Stomach (tissue), 4 donors: Measurements from ENCODE around the gene SRPK3.

ENCODE experiments used
- EP300 ChIP-seq: sonication (generic); formaldehyde crosslinking; IDR thresholded peaks from one replicate; pipeline ENCODE4 v1.6.1; 2017; ENCODE audit warnings: antibody characterized with exemption
- POLR2A ChIP-seq, 4 donors: fragments of 450-650 bp; IDR thresholded peaks; one replicate each; pipeline ENCODE4 v1.6.1; 2016; ENCODE audit warnings: antibody characterized with exemption in 4 of 4, control low read depth in 2 of 4, mild to moderate bottlenecking in 1 of 4, moderate library complexity in 1 of 4
- TF ChIP-seq, protein P1 (sequence below), 7 experiments: fragments of 450-650 bp in 4 of 7; fragments of 200-600 bp in 3 of 7; sonication (generic) in 3 of 7; IDR thresholded peaks; one replicate each; pipeline ENCODE4 v1.5.1; 2016 to 2019; ENCODE audit warnings: antibody characterized with exemption in 7 of 7, control low read depth in 2 of 7, mild to moderate bottlenecking in 1 of 7

DNA sequence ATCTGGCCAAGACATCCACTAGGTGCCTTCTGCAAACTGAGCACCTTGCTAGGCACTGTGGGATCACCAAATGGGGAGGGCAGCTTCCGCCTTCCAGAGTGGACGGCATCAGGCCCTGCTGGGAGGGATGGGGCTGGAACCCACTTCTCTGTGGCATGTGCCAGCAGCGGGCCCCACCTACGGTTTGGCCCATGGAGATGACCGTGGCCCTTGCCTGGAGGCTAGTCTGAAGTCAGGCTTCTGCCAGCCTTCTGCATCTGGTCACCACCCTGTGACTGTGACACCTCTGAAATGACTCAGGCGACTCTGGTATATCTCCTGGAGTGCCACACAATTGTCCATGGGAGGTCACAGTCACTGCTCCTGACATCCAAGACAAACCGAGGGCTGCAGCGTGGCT lies 20.8 kb downstream of the SRPK3 start:
- TF ChIP-seq EP300 (no peak), POLR2A (IDR thresholded peaks at IDR 0.05) (no peak)
- TF ChIP-seq, protein P1, sequence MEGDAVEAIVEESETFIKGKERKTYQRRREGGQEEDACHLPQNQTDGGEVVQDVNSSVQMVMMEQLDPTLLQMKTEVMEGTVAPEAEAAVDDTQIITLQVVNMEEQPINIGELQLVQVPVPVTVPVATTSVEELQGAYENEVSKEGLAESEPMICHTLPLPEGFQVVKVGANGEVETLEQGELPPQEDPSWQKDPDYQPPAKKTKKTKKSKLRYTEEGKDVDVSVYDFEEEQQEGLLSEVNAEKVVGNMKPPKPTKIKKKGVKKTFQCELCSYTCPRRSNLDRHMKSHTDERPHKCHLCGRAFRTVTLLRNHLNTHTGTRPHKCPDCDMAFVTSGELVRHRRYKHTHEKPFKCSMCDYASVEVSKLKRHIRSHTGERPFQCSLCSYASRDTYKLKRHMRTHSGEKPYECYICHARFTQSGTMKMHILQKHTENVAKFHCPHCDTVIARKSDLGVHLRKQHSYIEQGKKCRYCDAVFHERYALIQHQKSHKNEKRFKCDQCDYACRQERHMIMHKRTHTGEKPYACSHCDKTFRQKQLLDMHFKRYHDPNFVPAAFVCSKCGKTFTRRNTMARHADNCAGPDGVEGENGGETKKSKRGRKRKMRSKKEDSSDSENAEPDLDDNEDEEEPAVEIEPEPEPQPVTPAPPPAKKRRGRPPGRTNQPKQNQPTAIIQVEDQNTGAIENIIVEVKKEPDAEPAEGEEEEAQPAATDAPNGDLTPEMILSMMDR (IDR thresholded peaks at IDR 0.05) = no peak
